Right lobe of liver (tissue), 6 donors: ENCODE measurements around the gene CEP128. TPM values are rescaled to one million over a fixed set of nuclear protein-coding genes. Genes with fewer than 3 reads are reported as not detected.

Experiments
- ATAC-seq, 4 donors: fragments of 200-7000 bp; cut with Tn5 transposase; one replicate each; pipeline ENCODE4 v1.9.1; 2020; ENCODE audit warnings: mild to moderate bottlenecking in 4 of 4, moderate library complexity in 4 of 4
- DNase-seq, 3 donors: peaks; one replicate each; pipeline ENCODE4 v3.0.0-alpha.2; 2020
- H3K27ac ChIP-seq, 3 donors: fragments of 200-600 bp; one replicate each; pipeline ENCODE4 v1.8.0; 2022
- H3K27me3 ChIP-seq, 2 donors: fragments of 200-600 bp; one replicate each; pipeline ENCODE4 v1.8.0; 2022
- H3K36me3 ChIP-seq, 4 donors: fragments of 200-600 bp; sonication (generic) in 1 of 4; one replicate each; pipeline versions ENCODE4 v1.5.1 to v1.8.0; 2017 to 2022; ENCODE audit warnings: control low read depth in 1 of 4
- H3K4me1 ChIP-seq, 4 donors: fragments of 200-600 bp; sonication (generic) in 1 of 4; one replicate each; pipeline versions ENCODE4 v1.5.1 to v1.8.0; 2017 to 2022; ENCODE audit warnings: control low read depth in 1 of 4
- H3K4me3 ChIP-seq, 3 donors: fragments of 200-600 bp; one replicate each; pipeline ENCODE4 v1.8.0; 2022
- H3K9me3 ChIP-seq, 4 donors: fragments of 200-600 bp; sonication (generic) in 1 of 4; one replicate each; pipeline versions ENCODE4 v1.5.1 to v1.8.0; 2017 to 2022; ENCODE audit warnings: control low read depth in 1 of 4
- CTCF ChIP-seq, 4 donors: fragments of 200-600 bp in 3 of 4; fragments of 450-650 bp in 1 of 4; IDR thresholded peaks; one replicate each; pipeline versions ENCODE4 v1.5.1 to v1.8.0; 2016 to 2022; ENCODE audit warnings: antibody characterized with exemption in 4 of 4, mild to moderate bottlenecking in 2 of 4
- POLR2A ChIP-seq: fragments of 450-650 bp; IDR thresholded peaks from one replicate; pipeline ENCODE4 v1.6.1; 2017; ENCODE audit warnings: antibody characterized with exemption, mild to moderate bottlenecking
- WGBS: methylation state at CpG from one replicate; pipeline ENCODE4 v1.1.6; 2018; ENCODE audit warnings: low coverage, low lambda C conversion rate; ENCODE audit not compliant: insufficient coverage; ENCODE audit errors: missing lambda C conversion rate; 5-methylcytosine and 5-hydroxymethylcytosine counted together
- intact Hi-C, 2 donors: fragments of 100-400 bp; cut with DNase I; formaldehyde crosslinking; loops; one replicate each; pipeline versions ENCODE4 v1.11.2 to v1.14.1; 2022
- total RNA-seq, 6 experiments: library from RNA; depleted of rRNA in 2 of 6; stranded (reverse); fragments of >200 nt in 2 of 6; fragmentation: NEBNext Ultra II Directional in 3 of 6; extraction: Animal tissue kit (Norgen Biotek cat#: 25700) in 3 of 6; gene quantifications; one replicate each; pipeline versions ENCODE4 v1.1.0 to v1.2.4, GENCODE V29; 2016 to 2023
- donor health status: DM: no; HTN: yes; CAD: no.
- donor health status: DM: no; HTN: no; CAD: no.
- donor health status: DM: no; HTN: no; CAD: no.
- donor health status: DM: no; HTN: yes; CAD: no.
- donor health status: DM: no; HTN: yes; CAD: no.

The CEP128 gene
- total RNA-seq, 6 experiments from 2014 or later, result 0.81 to 9.5 (median 1.7) TPM

- TF ChIP-seq CTCF (IDR thresholded peaks at IDR 0.05), result no peak
- no peak for TF ChIP-seq POLR2A
Observed at GRCh38 chr14:80839743-80840142, 101.8 kb downstream of the CEP128 start.

GRCh38 chr14:80809663-80810062 lies 131.9 kb downstream of the CEP128 start:
- no peaks in the 10 kb centered on the region for H3K27me3 ChIP-seq
- DNase-seq, result no peak
- no peak for ATAC-seq
- H3K4me1 ChIP-seq, result no peaks in the 10 kb centered on the region
- no peaks in the 10 kb centered on the region for H3K36me3 ChIP-seq
- intact Hi-C loops, result no loop called here
- H3K9me3 ChIP-seq, result no peaks in the 10 kb centered on the region
- no peak for TF ChIP-seq CTCF (IDR thresholded peaks at IDR 0.05)
- H3K4me3 ChIP-seq, result no peak overlapping the region
- H3K27ac ChIP-seq, result no peak overlapping the region

More at GRCh38 chr14:80839743-80840142, 101.8 kb downstream of the CEP128 start:
- intact Hi-C loops, result no loop called here
- Histone ChIP-seq H3K4me1 (no peaks in the 10 kb centered on the region), H3K27me3 (no peaks in the 10 kb centered on the region), H3K9me3 (no peaks in the 10 kb centered on the region), H3K27ac (no peak overlapping the region), H3K4me3 (no peak overlapping the region), H3K36me3 (no peaks in the 10 kb centered on the region)
- WGBS, result 43% methylated on average over 3 of the region's 3 CpGs
- ATAC-seq (peak in 2 of 4 donors; percentile 33 to 48), DNase-seq (no peak)

GRCh38 chr14:80805136-80805535 lies 136.4 kb downstream of the CEP128 start:
- WGBS, result 91% methylated on average over 1 of the region's 1 CpG

GRCh38 chr14:80798878-80799277 lies 142.7 kb downstream of the CEP128 start:
- Histone ChIP-seq H3K36me3 (no peaks in the 10 kb centered on the region), H3K27ac (no peak overlapping the region), H3K27me3 (no peaks in the 10 kb centered on the region), H3K4me1 (no peaks in the 10 kb centered on the region), H3K4me3 (no peak overlapping the region), H3K9me3 (no peaks in the 10 kb centered on the region)
- TF ChIP-seq CTCF (IDR thresholded peaks at IDR 0.05), result no peak
- TF ChIP-seq POLR2A, result no peak
- WGBS, result 85% methylated on average over 2 of the region's 3 CpGs
- ATAC-seq (no peak), DNase-seq (no peak)
- intact Hi-C loops, result no loop called here

More at GRCh38 chr14:80805136-80805535, 136.4 kb downstream of the CEP128 start:
- intact Hi-C loops, result no loop called here
- Histone ChIP-seq H3K27me3 (no peaks in the 10 kb centered on the region), H3K36me3 (no peaks in the 10 kb centered on the region), H3K4me1 (no peaks in the 10 kb centered on the region), H3K27ac (no peak overlapping the region), H3K9me3 (no peaks in the 10 kb centered on the region), H3K4me3 (no peak overlapping the region)
- TF ChIP-seq POLR2A (no peak), CTCF (IDR thresholded peaks at IDR 0.05) (no peak)
- ATAC-seq (no peak), DNase-seq (no peak)

- DNase-seq, result no peak
- 60% methylated on average over 3 of the region's 3 CpGs for WGBS
- H3K27ac ChIP-seq, result no peak overlapping the region
- no peaks in the 10 kb centered on the region for H3K36me3 ChIP-seq
- H3K27me3 ChIP-seq, result no peaks in the 10 kb centered on the region
- intact Hi-C loops, result no loop called here
- H3K9me3 ChIP-seq, result no peaks in the 10 kb centered on the region
- ATAC-seq, result no peak
- no peak overlapping the region for H3K4me3 ChIP-seq
- no peaks in the 10 kb centered on the region for H3K4me1 ChIP-seq
- no peak for TF ChIP-seq POLR2A
- TF ChIP-seq CTCF (IDR thresholded peaks at IDR 0.05), result no peak
Observed at GRCh38 chr14:80798211-80798610, 143.3 kb downstream of the CEP128 start.
